SK-N-SH (cell line): ENCODE measurements around the gene PPAT. TPM values are rescaled to one million over a fixed set of nuclear protein-coding genes. Genes with fewer than 3 reads are reported as not detected.

Experiments used
- CTCF ChIA-PET: fragments of 300-600, 350-600 bp; formaldehyde crosslinking; extraction: SDS; loops from one replicate; lab custom pipeline; 2021; lab: Yijun Ruan, JAX
- POLR2A ChIA-PET: fragments of 350-600 bp; sonication (Branson Sonifier 250); formaldehyde crosslinking; extraction: SDS; loops from one replicate; lab custom pipeline; 2020; ENCODE audit warnings: antibody characterized with exemption, inconsistent platforms; lab: Yijun Ruan, JAX
- DNase-seq: peaks from one replicate; pipeline ENCODE4 v3.0.0; 2012
- H2AFZ ChIP-seq: fragments of 200-600 bp; sonication (generic); 2 replicates; pipeline ENCODE4 v1.8.1; 2016; ENCODE audit warnings: antibody characterized with exemption, mild to moderate bottlenecking, low read depth
- H3F3A ChIP-seq: fragments of 200-600 bp; sonication (generic); replicated peaks from 2 replicates; pipeline ENCODE3; 2016; ENCODE audit warnings: antibody characterized with exemption, mild to moderate bottlenecking; ENCODE audit not compliant: insufficient read depth
- H3K27ac ChIP-seq, 2 experiments: fragments of 200-500 bp in 1 of 2; fragments of 200-600 bp in 1 of 2; sonication (Bioruptor generic) in 1 of 2; sonication (generic), shearing (Covaris generic) in 1 of 2; 2 replicates each; pipeline versions ENCODE4 v1.5.1 to v1.6.1; 2014 to 2016; ENCODE audit warnings: low read depth in 2 of 2, inconsistent platforms in 1 of 2, low read length in 1 of 2, mild to moderate bottlenecking in 1 of 2, mixed read lengths in 1 of 2
- H3K27me3 ChIP-seq: fragments of 200-600 bp; sonication (generic), shearing (Covaris generic); 2 replicates; pipeline ENCODE4 v1.6.1; 2016; ENCODE audit warnings: mixed run types; ENCODE audit not compliant: insufficient read depth
- H3K36me3 ChIP-seq, 2 experiments: fragments of 200-500 bp in 1 of 2; fragments of 200-600 bp in 1 of 2; sonication (Bioruptor generic) in 1 of 2; sonication (generic) in 1 of 2; replicated peaks in 1 of 2; 2 replicates each; pipeline versions ENCODE3 to v1.5.1; 2014 to 2016; ENCODE audit warnings: low read length in 1 of 2, mild to moderate bottlenecking in 1 of 2; ENCODE audit not compliant: insufficient read depth in 2 of 2, control insufficient read depth in 1 of 2
- H3K4me1 ChIP-seq, 2 experiments: fragments of 200-500 bp in 1 of 2; fragments of 200-600 bp in 1 of 2; sonication (Bioruptor generic) in 1 of 2; sonication (generic), shearing (Covaris generic) in 1 of 2; 2 replicates each; pipeline versions ENCODE4 v1.5.1 to v1.6.1; 2014 to 2016; ENCODE audit warnings: low read depth in 1 of 2, low read length in 1 of 2, mixed run types in 1 of 2; ENCODE audit not compliant: insufficient read depth in 2 of 2, control insufficient read depth in 1 of 2
- H3K4me2 ChIP-seq: fragments of 200-600 bp; sonication (generic), shearing (Covaris generic); 2 replicates; pipeline ENCODE4 v1.6.1; 2017; ENCODE audit warnings: mixed run types
- H3K4me3 ChIP-seq, 2 experiments: fragments of 200-500 bp in 1 of 2; fragments of 200-600 bp in 1 of 2; sonication (Bioruptor generic) in 1 of 2; sonication (generic), shearing (Covaris generic) in 1 of 2; 2 replicates each; pipeline versions ENCODE4 v1.5.1 to v1.8.1; 2014 to 2016; ENCODE audit warnings: low read depth in 2 of 2, inconsistent platforms in 1 of 2, low read length in 1 of 2, mild to moderate bottlenecking in 1 of 2, mixed read lengths in 1 of 2, moderate library complexity in 1 of 2
- H3K79me2 ChIP-seq: fragments of 200-600 bp; sonication (generic); 2 replicates; pipeline ENCODE4 v1.8.1; 2017; ENCODE audit warnings: mild to moderate bottlenecking; ENCODE audit not compliant: insufficient read depth
- H3K9ac ChIP-seq: fragments of 200-600 bp; sonication (generic); 2 replicates; pipeline ENCODE4 v1.6.1; 2017; ENCODE audit warnings: mixed run types
- H3K9me2 ChIP-seq: fragments of 200-600 bp; sonication (generic); 2 replicates; pipeline ENCODE4 v1.6.1; 2017; ENCODE audit warnings: mixed run types
- H3K9me3 ChIP-seq: fragments of 200-600 bp; sonication (generic); 2 replicates; pipeline ENCODE4 v1.6.1; 2017; ENCODE audit warnings: mixed run types, mild to moderate bottlenecking, moderate library complexity
- H4K20me1 ChIP-seq: fragments of 200-600 bp; sonication (generic); 2 replicates; pipeline ENCODE4 v1.6.1; 2017; ENCODE audit warnings: mild to moderate bottlenecking, mixed run types; ENCODE audit not compliant: insufficient read depth
- ELF1 ChIP-seq: IDR thresholded peaks from 2 replicates; pipeline ENCODE4 v1.4.0; 2012
- EZH2phosphoT487 ChIP-seq: fragments of 200-600 bp; sonication (generic); IDR thresholded peaks from 2 replicates; pipeline ENCODE4 v1.6.1; 2017; ENCODE audit warnings: low read depth, mixed run types, mild to moderate bottlenecking, antibody characterized with exemption, moderate library complexity, borderline replicate concordance
- FOSL2 ChIP-seq: IDR thresholded peaks from 2 replicates; pipeline ENCODE4 v1.4.0; 2012; ENCODE audit warnings: low read depth, mild to moderate bottlenecking, moderate library complexity, borderline replicate concordance
- FOXJ3 ChIP-seq: sonication (generic); formaldehyde crosslinking; IDR thresholded peaks from 2 replicates; pipeline ENCODE4 v1.5.1; 2020; ENCODE audit warnings: mild to moderate bottlenecking, missing genetic modification reagents
- GABPA ChIP-seq: IDR thresholded peaks from 2 replicates; pipeline ENCODE4 v1.4.0; 2012; ENCODE audit warnings: low read depth, mild to moderate bottlenecking
- GATA2 ChIP-seq: sonication (generic); formaldehyde crosslinking; IDR thresholded peaks from 2 replicates; pipeline ENCODE4 v1.5.0; 2020; ENCODE audit warnings: mild to moderate bottlenecking, missing genetic modification reagents
- IRF3 ChIP-seq: fragments of 150-350 bp; IDR thresholded peaks from 2 replicates; pipeline ENCODE4 v1.6.1; 2016; ENCODE audit warnings: mild to moderate bottlenecking, low read depth, low read length
- MXI1 ChIP-seq: IDR thresholded peaks from 2 replicates; pipeline ENCODE4 v1.6.1; 2012; ENCODE audit warnings: mild to moderate bottlenecking, low read depth, low read length, improper control_type of control experiment
- NFIC ChIP-seq: IDR thresholded peaks from 2 replicates; pipeline ENCODE4 v1.4.0; 2012; ENCODE audit warnings: borderline replicate concordance
- PBX3 ChIP-seq: IDR thresholded peaks from 2 replicates; pipeline ENCODE4; 2012
- POLR2AphosphoS5 ChIP-seq: IDR thresholded peaks from 2 replicates; pipeline ENCODE4 v1.6.1; 2012; ENCODE audit warnings: low read depth, low read length
- RAD21 ChIP-seq: IDR thresholded peaks from 2 replicates; pipeline ENCODE4 v1.6.1; 2012; ENCODE audit warnings: mild to moderate bottlenecking, low read length
- RCOR1 ChIP-seq: fragments of 150-350 bp; IDR thresholded peaks from 2 replicates; pipeline ENCODE4 v1.6.1; 2017; ENCODE audit warnings: antibody characterized with exemption, low read length
- SIN3A ChIP-seq: IDR thresholded peaks from 2 replicates; pipeline ENCODE4 v1.6.1; 2012; ENCODE audit warnings: low read depth, mild to moderate bottlenecking, low read length, moderate library complexity, borderline replicate concordance
- TAF1 ChIP-seq: IDR thresholded peaks from 2 replicates; pipeline ENCODE4 v1.6.1; 2012; ENCODE audit warnings: low read depth, mild to moderate bottlenecking, low read length, moderate library complexity, borderline replicate concordance
- TCF12 ChIP-seq: IDR thresholded peaks from 2 replicates; pipeline ENCODE4 v1.4.0; 2012
- TEAD4 ChIP-seq: IDR thresholded peaks from 2 replicates; pipeline ENCODE4 v1.4.0; 2012; ENCODE audit warnings: mild to moderate bottlenecking, borderline replicate concordance; ENCODE audit not compliant: insufficient read depth
- USF1 ChIP-seq: IDR thresholded peaks from 2 replicates; pipeline ENCODE4 v1.4.0; 2012; ENCODE audit warnings: low read depth, borderline replicate concordance
- USF2 ChIP-seq: fragments of 150-350 bp; IDR thresholded peaks from 2 replicates; pipeline ENCODE4 v1.6.1; 2017; ENCODE audit warnings: antibody characterized with exemption, low read length, low read depth, borderline replicate concordance
- YY1 ChIP-seq: IDR thresholded peaks from 2 replicates; pipeline ENCODE4 v1.4.0; 2012; ENCODE audit warnings: low read depth, mild to moderate bottlenecking
- ZBTB33 ChIP-seq: IDR thresholded peaks from 2 replicates; pipeline ENCODE4 v1.4.0; 2012; ENCODE audit warnings: low read depth, borderline replicate concordance
- WGBS: methylation state at CpG from one replicate; pipeline ENCODE4 v1.1.6; 2017; ENCODE audit warnings: low lambda C conversion rate; 5-methylcytosine and 5-hydroxymethylcytosine counted together
- polyA plus RNA-seq, 3 experiments: library from polyadenylated mRNA; depleted of rRNA; stranded (reverse); fragments of >200 nt; gene quantifications; 2 replicates each; pipeline ENCODE4 v1.2.3, GENCODE V29; 2012

PPAT gene
- polyA plus RNA-seq, 1 of the 3 experiments (the other 2 are of a cell fraction): 7.4 TPM

- TF ChIP-seq PBX3 (no peak), FOSL2 (no peak), MXI1 (no peak)
Observed at GRCh38 chr4:56386091-56386490, 49.3 kb downstream of the PPAT start (continued).

- WGBS: 89% methylated on average over 2 of the region's 2 CpGs
- POLR2A ChIA-PET: no interaction called here
- H3F3A ChIP-seq: no peaks in the 10 kb centered on the region
- H3K4me3 ChIP-seq: no peak overlapping the region
- H3K79me2 ChIP-seq: no peaks in the 10 kb centered on the region
- H3K4me2 ChIP-seq: no peak overlapping the region
- no peak overlapping the region for H3K27ac ChIP-seq
- H3K9me3 ChIP-seq: no peaks in the 10 kb centered on the region
- peaks cover 14 to 16% of the 10 kb centered on the region in 2 experiments for H3K36me3 ChIP-seq
- no peaks in the 10 kb centered on the region for H3K27me3 ChIP-seq
- no peaks in the 10 kb centered on the region for H3K4me1 ChIP-seq
- H2AFZ ChIP-seq: no peak overlapping the region
- CTCF ChIA-PET: no interaction called here
- H3K9me2 ChIP-seq: no peaks in the 10 kb centered on the region
- H4K20me1 ChIP-seq: no peaks in the 10 kb centered on the region
- TF ChIP-seq TAF1 (no peak), EZH2phosphoT487 (no peak), NFIC (no peak), POLR2AphosphoS5 (no peak), ZBTB33 (no peak), RAD21 (no peak), YY1 (no peak), TCF12 (no peak), FOXJ3 (CRISPR knock-in tag) (no peak), GATA2 (no peak), GABPA (no peak)
- no peak for DNase-seq
- H3K9ac ChIP-seq: no peak overlapping the region
Observed at GRCh38 chr4:56375458-56375857, 60.0 kb downstream of the PPAT start.

GRCh38 chr4:56374956-56375355 lies 60.5 kb downstream of the PPAT start:
- H3K4me1 ChIP-seq: no peaks in the 10 kb centered on the region
- DNase-seq: no peak
- no peaks in the 10 kb centered on the region for H3K79me2 ChIP-seq
- no peaks in the 10 kb centered on the region for H3K9me2 ChIP-seq
- H2AFZ ChIP-seq: no peak overlapping the region
- no peaks in the 10 kb centered on the region for H4K20me1 ChIP-seq
- peaks cover 16 to 18% of the 10 kb centered on the region in 2 experiments for H3K36me3 ChIP-seq
- H3K4me3 ChIP-seq: no peak overlapping the region
- no peaks in the 10 kb centered on the region for H3K9me3 ChIP-seq
- POLR2A ChIA-PET: no interaction called here
- no peak overlapping the region for H3K9ac ChIP-seq
- no peaks in the 10 kb centered on the region for H3K27me3 ChIP-seq
- CTCF ChIA-PET: no interaction called here
- H3F3A ChIP-seq: no peaks in the 10 kb centered on the region
- H3K27ac ChIP-seq: no peak overlapping the region
- H3K4me2 ChIP-seq: no peak overlapping the region
- 88% methylated on average over 1 of the region's 1 CpG for WGBS
- TF ChIP-seq MXI1: no peak
- TF ChIP-seq SIN3A: no peak
- TF ChIP-seq RCOR1: no peak
- no peak for TF ChIP-seq USF1
- no peak for TF ChIP-seq TEAD4
- no peak for TF ChIP-seq USF2
- no peak for TF ChIP-seq IRF3
- no peak for TF ChIP-seq PBX3
- TF ChIP-seq GABPA: no peak
- no peak for TF ChIP-seq ELF1
